ENCODE data around the gene USP10.

Gene USP10

DNA sequence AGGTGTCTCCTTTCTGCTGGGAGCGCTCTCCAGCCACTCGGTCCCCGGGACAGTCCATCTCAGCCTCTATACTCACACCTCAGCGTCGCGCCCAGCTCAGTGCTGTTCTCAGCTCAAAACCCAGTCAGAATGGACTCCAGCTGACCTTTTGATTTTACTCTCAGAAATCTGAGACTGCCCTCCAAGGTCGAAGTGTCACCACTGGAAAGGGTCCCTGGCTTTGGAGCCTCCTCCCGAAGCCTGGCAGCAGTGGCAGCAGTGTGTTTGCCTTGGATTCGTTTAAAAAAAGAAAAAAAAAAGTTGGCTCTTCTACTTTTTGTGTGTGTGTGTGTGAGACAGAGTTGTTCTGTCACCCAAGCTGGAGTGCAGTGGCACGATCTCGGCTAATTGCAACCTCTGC is 41.1 kb upstream of the USP10 start (continued):
- TF ChIP-seq, protein P1, sequence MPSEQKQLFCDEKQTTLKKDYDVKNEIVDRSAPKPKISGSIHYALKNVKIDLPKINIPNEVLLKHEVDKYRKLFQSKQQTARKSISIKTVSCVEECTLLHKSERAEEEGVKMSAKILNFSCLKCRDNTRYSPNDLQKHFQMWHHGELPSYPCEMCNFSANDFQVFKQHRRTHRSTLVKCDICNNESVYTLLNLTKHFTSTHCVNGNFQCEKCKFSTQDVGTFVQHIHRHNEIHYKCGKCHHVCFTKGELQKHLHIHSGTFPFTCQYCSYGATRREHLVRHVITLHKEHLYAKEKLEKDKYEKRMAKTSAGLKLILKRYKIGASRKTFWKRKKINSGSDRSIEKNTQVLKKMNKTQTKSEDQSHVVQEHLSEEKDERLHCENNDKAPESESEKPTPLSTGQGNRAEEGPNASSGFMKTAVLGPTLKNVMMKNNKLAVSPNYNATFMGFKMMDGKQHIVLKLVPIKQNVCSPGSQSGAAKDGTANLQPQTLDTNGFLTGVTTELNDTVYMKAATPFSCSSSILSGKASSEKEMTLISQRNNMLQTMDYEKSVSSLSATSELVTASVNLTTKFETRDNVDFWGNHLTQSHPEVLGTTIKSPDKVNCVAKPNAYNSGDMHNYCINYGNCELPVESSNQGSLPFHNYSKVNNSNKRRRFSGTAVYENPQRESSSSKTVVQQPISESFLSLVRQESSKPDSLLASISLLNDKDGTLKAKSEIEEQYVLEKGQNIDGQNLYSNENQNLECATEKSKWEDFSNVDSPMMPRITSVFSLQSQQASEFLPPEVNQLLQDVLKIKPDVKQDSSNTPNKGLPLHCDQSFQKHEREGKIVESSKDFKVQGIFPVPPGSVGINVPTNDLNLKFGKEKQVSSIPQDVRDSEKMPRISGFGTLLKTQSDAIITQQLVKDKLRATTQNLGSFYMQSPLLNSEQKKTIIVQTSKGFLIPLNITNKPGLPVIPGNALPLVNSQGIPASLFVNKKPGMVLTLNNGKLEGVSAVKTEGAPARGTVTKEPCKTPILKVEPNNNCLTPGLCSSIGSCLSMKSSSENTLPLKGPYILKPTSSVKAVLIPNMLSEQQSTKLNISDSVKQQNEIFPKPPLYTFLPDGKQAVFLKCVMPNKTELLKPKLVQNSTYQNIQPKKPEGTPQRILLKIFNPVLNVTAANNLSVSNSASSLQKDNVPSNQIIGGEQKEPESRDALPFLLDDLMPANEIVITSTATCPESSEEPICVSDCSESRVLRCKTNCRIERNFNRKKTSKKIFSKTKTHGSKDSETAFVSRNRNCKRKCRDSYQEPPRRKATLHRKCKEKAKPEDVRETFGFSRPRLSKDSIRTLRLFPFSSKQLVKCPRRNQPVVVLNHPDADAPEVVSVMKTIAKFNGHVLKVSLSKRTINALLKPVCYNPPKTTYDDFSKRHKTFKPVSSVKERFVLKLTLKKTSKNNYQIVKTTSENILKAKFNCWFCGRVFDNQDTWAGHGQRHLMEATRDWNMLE (tag by site-specific recombination; conservative IDR thresholded peaks at IDR 0.05; ENCODE audit: low read depth), result no peak
- no peak for TF ChIP-seq RBAK (tag by site-specific recombination; IDR thresholded peaks at IDR 0.05)

DNA sequence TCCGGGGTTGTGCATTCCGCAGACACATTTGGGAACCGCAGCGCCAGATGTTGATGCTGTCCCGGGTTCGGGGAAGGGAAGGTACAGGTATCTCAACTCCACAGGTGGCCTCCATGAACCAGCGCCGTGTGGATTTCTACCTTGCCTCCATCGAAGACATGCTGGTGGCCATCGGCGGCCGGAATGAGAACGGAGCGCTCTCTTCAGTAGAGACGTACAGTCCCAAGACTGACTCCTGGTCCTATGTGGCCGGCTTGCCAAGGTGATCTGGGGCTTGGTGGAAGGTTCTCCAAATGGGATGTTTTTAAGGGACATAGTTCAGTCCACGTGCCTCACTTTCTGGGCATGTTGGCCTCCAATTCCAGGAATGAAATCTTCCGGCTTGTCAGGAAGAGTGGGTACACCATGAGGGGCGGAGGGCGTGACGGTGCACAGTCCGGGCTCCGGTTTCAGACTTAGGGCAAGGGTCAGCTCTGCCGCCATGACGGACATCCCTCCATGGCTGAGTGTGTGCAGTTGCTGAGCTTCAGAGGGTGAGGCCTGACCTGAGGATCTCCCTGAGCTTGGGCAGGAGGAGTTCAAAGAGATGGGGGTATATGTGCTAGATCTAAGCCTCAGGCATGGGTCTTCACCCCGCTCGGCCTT is 40.0 kb upstream of the USP10 start:
- no peak overlapping the region for H3K27ac ChIP-seq (ENCODE audit: extremely low read depth, low read depth, low read length)
- peaks cover 0 to 84% of the 10 kb centered on the region in 2 experiments; a peak in 2 of 3 replicates for H3K36me3 ChIP-seq (ENCODE audit: control insufficient read depth in 2 of 2, insufficient read depth in 1 of 2, low read length in 2 of 2)
- TF ChIP-seq ZFHX2 (tag by site-specific recombination; conservative IDR thresholded peaks at IDR 0.05) (no peak), HOXC10 (CRISPR knock-in tag; IDR thresholded peaks at IDR 0.05) (no peak), TRIM28 (IDR thresholded peaks at IDR 0.05; ENCODE audit: borderline replicate concordance, low read length) (no peak), WT1 (tag by site-specific recombination; IDR thresholded peaks at IDR 0.05) (no peak), SCRT2 (tag by site-specific recombination; IDR thresholded peaks at IDR 0.05) (no peak), ZBTB21 (tag by site-specific recombination; IDR thresholded peaks at IDR 0.05) (no peak), BCL11B (tag by site-specific recombination; IDR thresholded peaks at IDR 0.05; ENCODE audit: low read depth) (no peak), SETDB1 (IDR thresholded peaks at IDR 0.05; ENCODE audit: insufficient read length, low read length) (no peak), ZNF530 (tag by site-specific recombination; IDR thresholded peaks at IDR 0.05; ENCODE audit: low read depth) (no peak), ZNF768 (tag by site-specific recombination; IDR thresholded peaks at IDR 0.05) (no peak), ZNF404 (tag by site-specific recombination; IDR thresholded peaks at IDR 0.05) (no peak), ZNF548 (tag by site-specific recombination; IDR thresholded peaks at IDR 0.05) (no peak), ZNF175 (tag by site-specific recombination; IDR thresholded peaks at IDR 0.05) (no peak), ZNF626 (tag by site-specific recombination; IDR thresholded peaks at IDR 0.05) (no peak), ZNF610 (tag by site-specific recombination; IDR thresholded peaks at IDR 0.05; ENCODE audit: borderline replicate concordance) (no peak)
- TF ChIP-seq, protein P2, sequence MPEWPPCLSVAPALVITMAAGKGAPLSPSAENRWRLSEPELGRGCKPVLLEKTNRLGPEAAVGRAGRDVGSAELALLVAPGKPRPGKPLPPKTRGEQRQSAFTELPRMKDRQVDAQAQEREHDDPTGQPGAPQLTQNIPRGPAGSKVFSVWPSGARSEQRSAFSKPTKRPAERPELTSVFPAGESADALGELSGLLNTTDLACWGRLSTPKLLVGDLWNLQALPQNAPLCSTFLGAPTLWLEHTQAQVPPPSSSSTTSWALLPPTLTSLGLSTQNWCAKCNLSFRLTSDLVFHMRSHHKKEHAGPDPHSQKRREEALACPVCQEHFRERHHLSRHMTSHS (tag by site-specific recombination; IDR thresholded peaks at IDR 0.05), result no peak
- POLR2A ChIA-PET, result no interaction called here
- CTCF ChIA-PET, result no interaction called here
- H3K4me1 ChIP-seq (ENCODE audit: control insufficient read depth, insufficient read depth, low read length), result peaks cover 3% of the 10 kb centered on the region; the same call in 1 of the 2 replicates
- H3K4me3 ChIP-seq (ENCODE audit: low read depth, low read length), result no peak overlapping the region
- H3K9me3 ChIP-seq (ENCODE audit: control insufficient read depth, insufficient read depth, low read depth, low read length), result no peaks in the 10 kb centered on the region

DNA sequence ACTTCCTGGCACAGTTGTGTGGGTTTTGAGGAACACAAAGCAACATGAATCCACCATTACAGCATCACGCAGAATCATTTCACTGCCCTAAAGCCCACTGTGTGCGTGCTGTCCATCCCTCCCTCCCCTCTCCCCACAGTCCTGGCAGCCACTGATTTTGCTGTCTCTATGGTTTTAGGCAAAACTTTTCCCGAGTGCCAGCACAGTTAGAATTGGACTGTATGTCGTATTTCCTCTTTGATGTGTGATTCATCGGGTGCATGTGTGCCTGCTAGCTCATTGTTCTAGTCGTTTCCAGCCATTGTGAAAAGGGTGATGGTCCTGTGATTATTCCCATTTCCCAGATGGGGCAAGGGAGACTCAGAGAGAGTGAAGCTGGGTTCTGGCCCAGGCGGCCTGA is 38.8 kb upstream of the USP10 start:
- H3K36me3 ChIP-seq (ENCODE audit: control insufficient read depth in 2 of 2, insufficient read depth in 1 of 2, low read length in 2 of 2), result peaks cover 0 to 87% of the 10 kb centered on the region in 2 experiments; a peak in 2 of 3 replicates
- ChIA-PET POLR2A (no interaction called here), CTCF (interaction anchor here (0.6 to 4.2 kb wide), 3 partner anchors 12 to 77 kb away, joined by 3 to 29 read pairs (median 5); no protein-coding TSS in a partner anchor)
- no peak overlapping the region for H3K27ac ChIP-seq (ENCODE audit: extremely low read depth, low read depth, low read length)
- no peak overlapping the region for H3K4me3 ChIP-seq (ENCODE audit: low read depth, low read length)
- H3K9me3 ChIP-seq (ENCODE audit: control insufficient read depth, insufficient read depth, low read depth, low read length), result no peaks in the 10 kb centered on the region
- peaks cover 3% of the 10 kb centered on the region; the same call in 1 of the 2 replicates for H3K4me1 ChIP-seq (ENCODE audit: control insufficient read depth, insufficient read depth, low read length)
- TF ChIP-seq ZNF843 (tag by site-specific recombination; IDR thresholded peaks at IDR 0.05) (no peak), ZNF366 (tag by site-specific recombination; conservative IDR thresholded peaks at IDR 0.05) (no peak)
- TF ChIP-seq, protein P3, sequence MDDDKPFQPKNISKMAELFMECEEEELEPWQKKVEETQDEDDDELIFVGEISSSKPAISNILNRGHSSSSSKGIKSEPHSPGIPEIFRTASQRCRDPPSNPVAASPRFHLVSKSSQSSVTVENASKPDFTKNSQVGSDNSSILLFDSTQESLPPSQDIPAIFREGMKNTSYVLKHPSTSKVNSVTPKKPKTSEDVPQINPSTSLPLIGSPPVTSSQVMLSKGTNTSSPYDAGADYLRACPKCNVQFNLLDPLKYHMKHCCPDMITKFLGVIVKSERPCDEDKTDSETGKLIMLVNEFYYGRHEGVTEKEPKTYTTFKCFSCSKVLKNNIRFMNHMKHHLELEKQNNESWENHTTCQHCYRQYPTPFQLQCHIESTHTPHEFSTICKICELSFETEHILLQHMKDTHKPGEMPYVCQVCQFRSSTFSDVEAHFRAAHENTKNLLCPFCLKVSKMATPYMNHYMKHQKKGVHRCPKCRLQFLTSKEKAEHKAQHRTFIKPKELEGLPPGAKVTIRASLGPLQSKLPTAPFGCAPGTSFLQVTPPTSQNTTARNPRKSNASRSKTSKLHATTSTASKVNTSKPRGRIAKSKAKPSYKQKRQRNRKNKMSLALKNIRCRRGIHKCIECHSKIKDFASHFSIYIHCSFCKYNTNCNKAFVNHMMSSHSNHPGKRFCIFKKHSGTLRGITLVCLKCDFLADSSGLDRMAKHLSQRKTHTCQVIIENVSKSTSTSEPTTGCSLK (tag by site-specific recombination; IDR thresholded peaks at IDR 0.05), result no peak

Data from HEK293 (cell line).